ENCODE results near the gene UQCRC2.

UQCRC2 gene

DNA sequence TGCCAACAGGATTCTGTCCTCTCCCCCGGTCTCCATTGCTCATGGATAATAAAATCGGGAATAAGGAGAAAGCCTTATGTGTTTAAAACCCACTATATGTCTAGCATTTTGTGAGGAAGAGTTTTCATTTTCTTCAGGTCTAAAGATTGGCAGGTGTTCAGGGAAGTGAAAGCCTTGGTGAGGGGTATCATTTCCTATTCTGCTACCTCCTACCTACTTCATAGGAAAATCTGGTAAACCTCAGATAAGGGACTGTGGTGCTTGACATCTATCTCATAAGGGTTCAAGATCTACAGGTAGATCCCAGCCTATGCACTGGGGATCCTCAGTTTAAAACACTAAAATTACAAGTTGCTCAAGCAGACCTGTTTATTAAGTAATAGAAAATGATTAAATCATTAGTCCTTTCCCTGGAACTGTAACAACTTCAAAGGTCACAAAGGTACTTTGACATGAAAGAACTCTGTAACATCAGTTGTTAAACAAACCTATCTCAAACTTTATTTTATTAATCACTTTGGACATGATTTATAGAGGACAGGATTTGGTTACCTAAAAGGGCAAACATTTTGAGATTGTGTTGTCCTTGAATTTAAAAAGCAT is 61.2 kb downstream of the UQCRC2 start:
- no peaks in the 10 kb centered on the region for H3K36me3 ChIP-seq (replicated peaks; ENCODE audit: insufficient read depth, low read length)
- H3K27ac ChIP-seq (ENCODE audit: low read length), result no peak overlapping the region
- H2AFZ ChIP-seq (ENCODE audit: low read length), result no peak overlapping the region
- H3K9me2 ChIP-seq (replicated peaks; ENCODE audit: insufficient read depth, low read length), result no peaks in the 10 kb centered on the region
- H3K27me3 ChIP-seq (replicated peaks; ENCODE audit: insufficient read depth, low read length), result no peaks in the 10 kb centered on the region
- peak; percentile 38 for DNase-seq
- no peaks in the 10 kb centered on the region for H4K20me1 ChIP-seq (ENCODE audit: insufficient read depth, low read length)
- peak overlapping the region; percentile 20; the same call in 1 of the 2 replicates for H3K4me3 ChIP-seq (ENCODE audit: low read length)
- H3K79me2 ChIP-seq (ENCODE audit: low read length), result peaks cover 84% of the 10 kb centered on the region
- H3K9ac ChIP-seq (ENCODE audit: low read length), result no peak overlapping the region
- H3F3A ChIP-seq (ENCODE audit: insufficient read depth, low read length), result peaks cover 6% of the 10 kb centered on the region
- peak overlapping the region; percentile 61 for H3K4me2 ChIP-seq (ENCODE audit: low read depth, low read length)
- TF ChIP-seq EZH2 (optimal IDR thresholded peaks at IDR 0.05; ENCODE audit: low read depth, low read length) (no peak), EZH2phosphoT487 (IDR thresholded peaks at IDR 0.05; ENCODE audit: low read length) (no peak)
- TF ChIP-seq, protein P1, sequence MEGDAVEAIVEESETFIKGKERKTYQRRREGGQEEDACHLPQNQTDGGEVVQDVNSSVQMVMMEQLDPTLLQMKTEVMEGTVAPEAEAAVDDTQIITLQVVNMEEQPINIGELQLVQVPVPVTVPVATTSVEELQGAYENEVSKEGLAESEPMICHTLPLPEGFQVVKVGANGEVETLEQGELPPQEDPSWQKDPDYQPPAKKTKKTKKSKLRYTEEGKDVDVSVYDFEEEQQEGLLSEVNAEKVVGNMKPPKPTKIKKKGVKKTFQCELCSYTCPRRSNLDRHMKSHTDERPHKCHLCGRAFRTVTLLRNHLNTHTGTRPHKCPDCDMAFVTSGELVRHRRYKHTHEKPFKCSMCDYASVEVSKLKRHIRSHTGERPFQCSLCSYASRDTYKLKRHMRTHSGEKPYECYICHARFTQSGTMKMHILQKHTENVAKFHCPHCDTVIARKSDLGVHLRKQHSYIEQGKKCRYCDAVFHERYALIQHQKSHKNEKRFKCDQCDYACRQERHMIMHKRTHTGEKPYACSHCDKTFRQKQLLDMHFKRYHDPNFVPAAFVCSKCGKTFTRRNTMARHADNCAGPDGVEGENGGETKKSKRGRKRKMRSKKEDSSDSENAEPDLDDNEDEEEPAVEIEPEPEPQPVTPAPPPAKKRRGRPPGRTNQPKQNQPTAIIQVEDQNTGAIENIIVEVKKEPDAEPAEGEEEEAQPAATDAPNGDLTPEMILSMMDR (IDR thresholded peaks at IDR 0.05; ENCODE audit: low read length), result no peak
- peaks cover 23% of the 10 kb centered on the region for H3K4me1 ChIP-seq (ENCODE audit: low read length)
- H3K9me3 ChIP-seq (replicated peaks; ENCODE audit: insufficient read depth, low read length), result no peaks in the 10 kb centered on the region

DNA sequence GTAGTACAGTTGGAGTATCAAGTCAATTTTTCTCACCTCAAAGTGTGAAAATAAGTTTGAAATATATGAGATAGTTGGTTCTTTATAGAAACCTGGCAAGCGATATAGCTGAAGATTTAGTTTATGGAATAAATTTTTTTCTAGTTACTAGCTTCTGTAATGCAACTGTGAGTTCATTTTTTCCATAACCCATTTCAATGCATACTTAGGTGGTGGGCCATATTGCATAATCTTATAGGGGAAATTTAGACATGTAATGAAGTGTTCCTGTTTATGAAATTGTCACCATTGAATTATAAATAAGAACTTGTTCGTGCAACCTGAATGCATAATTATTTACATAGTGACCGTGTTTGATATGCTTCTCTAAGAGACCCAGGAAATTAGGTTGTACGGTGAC is 63.8 kb downstream of the UQCRC2 start:
- TF ChIP-seq EZH2phosphoT487 (IDR thresholded peaks at IDR 0.05; ENCODE audit: low read length) (no peak), EZH2 (optimal IDR thresholded peaks at IDR 0.05; ENCODE audit: low read depth, low read length) (no peak)
- TF ChIP-seq, protein P1 (IDR thresholded peaks at IDR 0.05; ENCODE audit: low read length), result no peak
- Histone ChIP-seq H3K27me3 (replicated peaks; ENCODE audit: insufficient read depth, low read length) (no peaks in the 10 kb centered on the region), H3K36me3 (replicated peaks; ENCODE audit: insufficient read depth, low read length) (no peaks in the 10 kb centered on the region), H3K9ac (ENCODE audit: low read length) (no peak overlapping the region), H3K79me2 (ENCODE audit: low read length) (peaks cover 84% of the 10 kb centered on the region), H4K20me1 (ENCODE audit: insufficient read depth, low read length) (no peaks in the 10 kb centered on the region), H3K9me3 (replicated peaks; ENCODE audit: insufficient read depth, low read length) (no peaks in the 10 kb centered on the region), H3K4me1 (ENCODE audit: low read length) (peaks cover 23% of the 10 kb centered on the region), H3K4me2 (ENCODE audit: low read depth, low read length) (no peak overlapping the region), H3K27ac (ENCODE audit: low read length) (no peak overlapping the region), H3F3A (ENCODE audit: insufficient read depth, low read length) (peaks cover 6% of the 10 kb centered on the region), H3K4me3 (ENCODE audit: low read length) (no peak overlapping the region), H3K9me2 (replicated peaks; ENCODE audit: insufficient read depth, low read length) (no peaks in the 10 kb centered on the region), H2AFZ (ENCODE audit: low read length) (no peak overlapping the region)
- no peak for DNase-seq

DNA sequence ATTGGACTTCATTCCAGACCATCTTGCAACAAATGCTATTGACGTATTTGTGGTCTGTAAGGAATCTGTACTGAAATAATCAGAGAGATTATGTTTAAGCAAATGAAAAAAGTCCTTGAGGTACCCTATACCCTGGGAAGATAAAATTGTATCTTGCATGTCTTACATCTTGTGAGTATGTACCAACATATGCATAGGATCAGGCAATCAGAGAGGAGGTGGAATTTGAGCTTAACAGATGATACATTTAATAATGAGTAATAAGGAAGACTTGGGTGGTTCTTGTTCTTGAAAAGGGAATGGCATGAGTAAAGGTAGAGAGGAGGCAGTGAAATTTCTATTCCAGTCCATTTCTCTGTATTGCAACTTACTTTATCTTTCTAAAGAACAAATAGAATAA is 65.4 kb downstream of the UQCRC2 start:
- H3K4me3 ChIP-seq (ENCODE audit: low read length), result no peak overlapping the region
- no peaks in the 10 kb centered on the region for H4K20me1 ChIP-seq (ENCODE audit: insufficient read depth, low read length)
- H3K27ac ChIP-seq (ENCODE audit: low read length), result no peak overlapping the region
- H3K36me3 ChIP-seq (replicated peaks; ENCODE audit: insufficient read depth, low read length), result no peaks in the 10 kb centered on the region
- H3K79me2 ChIP-seq (ENCODE audit: low read length), result peaks cover 82% of the 10 kb centered on the region
- no peaks in the 10 kb centered on the region for H3K27me3 ChIP-seq (replicated peaks; ENCODE audit: insufficient read depth, low read length)
- no peak for TF ChIP-seq EZH2 (optimal IDR thresholded peaks at IDR 0.05; ENCODE audit: low read depth, low read length)
- TF ChIP-seq, protein P1 (IDR thresholded peaks at IDR 0.05; ENCODE audit: low read length), result no peak
- no peak for TF ChIP-seq EZH2phosphoT487 (IDR thresholded peaks at IDR 0.05; ENCODE audit: low read length)
- H2AFZ ChIP-seq (ENCODE audit: low read length), result no peak overlapping the region
- H3K4me1 ChIP-seq (ENCODE audit: low read length), result peaks cover 26% of the 10 kb centered on the region
- no peak for DNase-seq
- no peaks in the 10 kb centered on the region for H3K9me2 ChIP-seq (replicated peaks; ENCODE audit: insufficient read depth, low read length)
- no peak overlapping the region for H3K4me2 ChIP-seq (ENCODE audit: low read depth, low read length)
- H3K9ac ChIP-seq (ENCODE audit: low read length), result no peak overlapping the region
- peaks cover 13% of the 10 kb centered on the region for H3F3A ChIP-seq (ENCODE audit: insufficient read depth, low read length)
- H3K9me3 ChIP-seq (replicated peaks; ENCODE audit: insufficient read depth, low read length), result no peaks in the 10 kb centered on the region
